ENCODE measurements around the gene PEX11G.

- no peak for TF ChIP-seq EP300 (IDR thresholded peaks at IDR 0.05)
- TF ChIP-seq, protein P1, sequence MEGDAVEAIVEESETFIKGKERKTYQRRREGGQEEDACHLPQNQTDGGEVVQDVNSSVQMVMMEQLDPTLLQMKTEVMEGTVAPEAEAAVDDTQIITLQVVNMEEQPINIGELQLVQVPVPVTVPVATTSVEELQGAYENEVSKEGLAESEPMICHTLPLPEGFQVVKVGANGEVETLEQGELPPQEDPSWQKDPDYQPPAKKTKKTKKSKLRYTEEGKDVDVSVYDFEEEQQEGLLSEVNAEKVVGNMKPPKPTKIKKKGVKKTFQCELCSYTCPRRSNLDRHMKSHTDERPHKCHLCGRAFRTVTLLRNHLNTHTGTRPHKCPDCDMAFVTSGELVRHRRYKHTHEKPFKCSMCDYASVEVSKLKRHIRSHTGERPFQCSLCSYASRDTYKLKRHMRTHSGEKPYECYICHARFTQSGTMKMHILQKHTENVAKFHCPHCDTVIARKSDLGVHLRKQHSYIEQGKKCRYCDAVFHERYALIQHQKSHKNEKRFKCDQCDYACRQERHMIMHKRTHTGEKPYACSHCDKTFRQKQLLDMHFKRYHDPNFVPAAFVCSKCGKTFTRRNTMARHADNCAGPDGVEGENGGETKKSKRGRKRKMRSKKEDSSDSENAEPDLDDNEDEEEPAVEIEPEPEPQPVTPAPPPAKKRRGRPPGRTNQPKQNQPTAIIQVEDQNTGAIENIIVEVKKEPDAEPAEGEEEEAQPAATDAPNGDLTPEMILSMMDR (IDR thresholded peaks at IDR 0.05): no peak
Measured at GRCh38 chr19:7516333-7516732, 27.5 kb upstream of the PEX11G start.
